BE2C (cell line): ENCODE data around the gene ATP6V0E1.
"Not testable (repeated sequence)": the region's sequence is repeated elsewhere in the genome, so short reads cannot be mapped to it uniquely, and the experiment has no call there.

Experiments used
- DNase-seq: peaks from one replicate; pipeline ENCODE4 v3.0.0-alpha.2; 2020
- H3K27me3 ChIP-seq: fragments of 250-450 bp; sonication (Bioruptor Pico); 2 replicates; pipeline ENCODE4 v1.5.1; 2020; ENCODE audit warnings: mild to moderate bottlenecking
- H3K36me3 ChIP-seq: fragments of 250-450 bp; sonication (Bioruptor Pico); 2 replicates; pipeline ENCODE4 v1.5.1; 2020; ENCODE audit warnings: mild to moderate bottlenecking
- H3K4me1 ChIP-seq: fragments of 250-450 bp; sonication (Bioruptor Pico); 2 replicates; pipeline ENCODE4 v1.5.1; 2020
- H3K4me3 ChIP-seq: 2 replicates; pipeline ENCODE4 v1.5.1; 2011; ENCODE audit warnings: low read depth, low read length
- H3K9me3 ChIP-seq: fragments of 250-450 bp; sonication (Bioruptor Pico); 2 replicates; pipeline ENCODE4 v1.5.1; 2020
- TF ChIP-seq, protein P1 (sequence below): IDR thresholded peaks from 2 replicates; pipeline ENCODE4 v1.5.1; 2012; ENCODE audit warnings: mild to moderate bottlenecking, low read depth, low read length

ATP6V0E1 gene

DNA sequence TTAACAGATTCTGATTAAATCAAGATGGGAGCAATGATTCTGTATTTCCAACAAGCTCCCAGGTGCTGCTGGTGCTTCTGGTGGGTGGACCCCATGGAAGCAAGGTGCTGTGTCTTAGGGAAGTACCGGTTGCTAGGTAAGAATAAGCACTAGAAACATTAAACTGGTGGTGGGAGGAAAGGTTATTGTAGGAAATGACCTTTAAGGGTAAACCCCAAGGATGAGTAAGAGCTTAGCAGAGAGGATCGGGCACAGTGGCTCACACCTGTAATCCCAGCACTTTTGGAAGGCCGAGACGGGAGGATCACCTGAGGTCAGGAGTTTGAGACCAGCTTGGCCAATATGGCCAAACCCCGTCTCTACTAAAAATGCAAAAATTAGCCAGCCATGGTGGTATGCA is 56.4 kb downstream of the ATP6V0E1 start:
- Histone ChIP-seq H3K4me1 (no peaks in the 10 kb centered on the region), H3K27me3 (no peaks in the 10 kb centered on the region), H3K9me3 (no peaks in the 10 kb centered on the region), H3K4me3 (no peak overlapping the region), H3K36me3 (peaks cover 1% of the 10 kb centered on the region; the same call in 1 of the 2 replicates)
- TF ChIP-seq, protein P1, sequence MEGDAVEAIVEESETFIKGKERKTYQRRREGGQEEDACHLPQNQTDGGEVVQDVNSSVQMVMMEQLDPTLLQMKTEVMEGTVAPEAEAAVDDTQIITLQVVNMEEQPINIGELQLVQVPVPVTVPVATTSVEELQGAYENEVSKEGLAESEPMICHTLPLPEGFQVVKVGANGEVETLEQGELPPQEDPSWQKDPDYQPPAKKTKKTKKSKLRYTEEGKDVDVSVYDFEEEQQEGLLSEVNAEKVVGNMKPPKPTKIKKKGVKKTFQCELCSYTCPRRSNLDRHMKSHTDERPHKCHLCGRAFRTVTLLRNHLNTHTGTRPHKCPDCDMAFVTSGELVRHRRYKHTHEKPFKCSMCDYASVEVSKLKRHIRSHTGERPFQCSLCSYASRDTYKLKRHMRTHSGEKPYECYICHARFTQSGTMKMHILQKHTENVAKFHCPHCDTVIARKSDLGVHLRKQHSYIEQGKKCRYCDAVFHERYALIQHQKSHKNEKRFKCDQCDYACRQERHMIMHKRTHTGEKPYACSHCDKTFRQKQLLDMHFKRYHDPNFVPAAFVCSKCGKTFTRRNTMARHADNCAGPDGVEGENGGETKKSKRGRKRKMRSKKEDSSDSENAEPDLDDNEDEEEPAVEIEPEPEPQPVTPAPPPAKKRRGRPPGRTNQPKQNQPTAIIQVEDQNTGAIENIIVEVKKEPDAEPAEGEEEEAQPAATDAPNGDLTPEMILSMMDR, result no peak
- no peak for DNase-seq

DNA sequence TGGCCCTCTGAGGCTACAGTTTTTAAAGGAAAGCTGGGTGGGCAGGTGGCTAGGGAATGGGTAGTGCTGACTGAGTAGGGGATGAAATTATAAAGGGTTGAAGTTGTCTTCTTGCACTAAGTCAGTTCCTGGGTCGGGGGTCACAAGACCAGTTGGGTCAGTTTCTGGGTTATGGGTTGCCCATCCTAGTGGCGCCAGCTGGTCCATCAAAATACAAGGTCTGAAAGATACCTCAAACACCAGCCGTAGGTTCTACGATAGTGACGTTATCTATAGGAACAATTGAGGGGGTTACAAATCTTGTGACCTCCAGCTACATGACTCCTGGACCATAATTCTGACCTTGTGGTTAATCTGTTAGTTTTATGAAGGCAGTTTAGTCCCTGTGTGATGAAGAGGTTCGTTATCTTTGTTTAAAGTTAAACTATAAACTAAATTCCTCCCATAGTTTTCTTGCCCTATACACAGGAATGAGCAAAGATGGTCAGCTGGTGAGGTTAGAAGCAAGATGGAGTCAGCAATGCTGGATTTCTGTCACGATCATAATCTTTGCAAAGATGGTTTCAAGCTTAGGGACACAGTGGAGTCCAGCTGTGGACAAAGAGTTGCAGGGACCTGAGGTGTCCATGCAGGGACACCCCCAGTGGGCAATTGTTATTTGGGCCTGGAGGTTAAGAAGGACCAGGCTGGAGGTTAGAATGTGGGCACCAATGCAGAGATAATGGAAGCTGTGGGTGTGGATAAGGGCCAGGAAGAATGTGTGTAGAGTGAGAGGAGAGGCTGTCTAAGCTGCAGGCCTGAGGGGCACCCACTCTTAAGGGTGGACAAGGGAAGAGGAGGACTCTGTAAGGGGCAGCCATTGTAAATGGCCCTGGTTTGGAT is 58.6 kb downstream of the ATP6V0E1 start:
- TF ChIP-seq, protein P1, result no peak
- Histone ChIP-seq H3K4me3 (no peak overlapping the region), H3K4me1 (no peaks in the 10 kb centered on the region), H3K36me3 (no peaks in the 10 kb centered on the region), H3K27me3 (peaks cover 4% of the 10 kb centered on the region; the same call in 1 of the 2 replicates), H3K9me3 (no peaks in the 10 kb centered on the region)
- DNase-seq, result no peak

DNA sequence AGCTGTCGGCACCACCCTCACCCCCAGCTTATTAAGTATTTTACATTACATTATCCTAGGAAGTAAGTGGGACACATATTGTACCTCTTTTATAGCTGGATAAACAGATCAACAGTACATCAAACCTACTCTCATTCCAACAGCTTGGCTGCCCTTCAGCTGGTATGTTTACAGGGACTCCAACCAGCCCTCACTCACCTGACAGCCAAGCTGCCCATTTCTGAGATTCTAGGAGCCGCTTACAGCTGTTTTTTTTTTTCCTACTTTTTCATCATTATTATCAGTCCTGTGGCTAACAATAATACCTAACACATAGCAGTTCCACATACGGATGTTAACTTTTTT is 59.2 kb downstream of the ATP6V0E1 start:
- no peaks in the 10 kb centered on the region for H3K36me3 ChIP-seq
- peaks cover 4% of the 10 kb centered on the region; the same call in 1 of the 2 replicates for H3K27me3 ChIP-seq
- no peak overlapping the region for H3K4me3 ChIP-seq
- TF ChIP-seq, protein P1, result no peak
- DNase-seq, result no peak
- H3K4me1 ChIP-seq, result no peaks in the 10 kb centered on the region
- H3K9me3 ChIP-seq, result no peaks in the 10 kb centered on the region

DNA sequence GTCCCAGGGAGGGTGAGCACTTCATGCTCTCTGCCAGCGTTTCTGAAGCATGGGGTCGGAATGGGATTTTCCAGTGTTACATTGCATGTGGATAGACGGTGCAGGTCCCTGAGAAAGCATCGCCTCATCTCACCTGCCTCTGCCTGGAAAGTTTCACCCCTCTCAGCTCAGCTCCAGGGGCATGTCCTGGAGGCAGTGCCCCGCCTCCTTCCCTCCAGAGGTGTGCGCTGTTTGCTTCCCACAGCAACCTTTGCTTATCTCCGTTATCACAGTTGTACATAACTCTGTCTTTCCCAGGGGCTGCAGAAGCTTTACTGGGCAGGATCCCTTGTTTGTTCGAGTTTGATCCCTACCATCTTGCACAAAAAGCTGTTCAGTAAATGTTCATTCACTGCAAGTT is 61.9 kb downstream of the ATP6V0E1 start:
- Histone ChIP-seq H3K4me3 (no peak overlapping the region), H3K27me3 (peaks cover 10% of the 10 kb centered on the region), H3K4me1 (no peaks in the 10 kb centered on the region), H3K9me3 (no peaks in the 10 kb centered on the region), H3K36me3 (no peaks in the 10 kb centered on the region)
- TF ChIP-seq, protein P1, result no peak
- no peak for DNase-seq

DNA sequence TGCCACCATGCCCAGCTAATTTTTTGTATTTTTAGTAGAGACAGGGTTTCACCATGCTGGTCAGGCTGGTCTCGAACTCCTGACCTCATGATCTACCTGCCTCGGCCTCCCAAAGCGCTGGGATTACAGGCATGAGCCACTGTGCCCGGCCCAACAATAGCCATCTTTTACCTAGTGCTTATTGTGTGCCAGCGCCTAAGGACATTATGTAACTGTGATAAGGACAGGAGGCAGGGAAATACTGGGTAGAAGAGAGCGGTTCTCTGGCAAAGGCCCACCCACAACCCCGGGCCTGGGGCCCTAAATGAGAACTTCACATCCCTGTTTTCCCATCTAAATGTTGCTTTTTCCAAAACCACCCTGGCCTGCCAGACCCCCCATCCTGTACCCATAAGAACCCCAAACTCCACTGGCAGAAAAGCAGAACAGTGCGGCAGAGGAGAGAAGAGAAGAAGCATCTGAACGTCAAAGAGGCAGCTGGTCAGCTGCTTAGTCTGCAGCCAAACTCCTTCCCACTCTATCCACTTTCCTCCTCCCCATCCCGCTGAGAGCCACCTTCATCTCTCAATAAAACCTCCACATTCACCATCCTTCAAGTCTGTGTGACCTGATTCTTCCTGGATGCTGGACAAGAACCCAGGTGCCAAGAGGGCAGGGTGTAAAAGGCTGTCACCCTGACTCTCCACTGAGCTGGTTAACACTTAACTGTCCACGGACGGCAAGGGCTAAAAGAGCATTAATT is 63.7 kb downstream of the ATP6V0E1 start:
- not testable (repeated sequence) for H3K4me1 ChIP-seq, H3K4me3 ChIP-seq, DNase-seq, H3K36me3 ChIP-seq, H3K9me3 ChIP-seq
- H3K27me3 ChIP-seq, result peaks cover 19% of the 10 kb centered on the region

DNA sequence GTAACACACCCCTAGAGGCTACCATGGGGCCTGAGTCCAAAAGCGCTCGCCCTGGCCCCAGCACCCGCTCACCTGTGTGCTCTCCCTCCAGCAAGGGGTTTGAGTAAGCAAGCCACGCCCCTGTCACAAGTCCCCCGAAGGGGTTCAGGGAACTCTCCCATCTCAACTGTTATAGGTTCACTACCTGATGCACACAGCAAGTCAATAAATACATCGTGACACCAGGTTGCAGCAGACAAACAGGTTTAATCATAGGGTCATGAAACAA is 64.2 kb downstream of the ATP6V0E1 start:
- Histone ChIP-seq H3K36me3 (no peaks in the 10 kb centered on the region), H3K4me3 (no peak overlapping the region), H3K4me1 (no peaks in the 10 kb centered on the region), H3K27me3 (peaks cover 19% of the 10 kb centered on the region), H3K9me3 (no peaks in the 10 kb centered on the region)
- DNase-seq, result no peak
- TF ChIP-seq, protein P1, result no peak
